Endothelial cell of umbilical vein (primary cell): ENCODE measurements around the gene TTBK1. TPM values are rescaled to one million over a fixed set of nuclear protein-coding genes. Genes with fewer than 3 reads are reported as not detected.

ENCODE experiments used
- BruUV-seq: library from RNA; stranded (reverse); fragments of 400-500 nt; replicated peaks from 2 replicates; lab custom pipeline; 2021; lab: Mats Ljungman, UMichigan
- CTCF ChIA-PET: fragments of 300-600, 350-600 bp; sonication (Branson Sonifier 250); formaldehyde crosslinking; loops from one replicate; lab custom pipeline; 2021; ENCODE audit warnings: antibody characterized with exemption, inconsistent platforms; lab: Charles Lee
- POLR2A ChIA-PET: fragments of 300-600, 350-600 bp; sonication (Branson Sonifier 250); formaldehyde crosslinking; loops from one replicate; lab custom pipeline; 2021; ENCODE audit warnings: antibody characterized with exemption, inconsistent platforms; lab: Charles Lee
- DNase-seq: peaks from one replicate; pipeline ENCODE4 v3.0.0-alpha.2; 2011; ENCODE audit warnings: low read depth, low spot score
- FAIRE-seq: peaks from 2 replicates; lab custom pipeline; 2011; peaks lifted over from hg19 to GRCh38; lab: Jason Lieb, UNC
- H2AFZ ChIP-seq: 2 replicates; pipeline ENCODE4 v1.6.0; 2012; ENCODE audit warnings: low read depth, low read length, control low read depth, inconsistent platforms
- H3K27ac ChIP-seq: 2 replicates; pipeline ENCODE4 v1.5.1; 2011; ENCODE audit warnings: low read depth, mild to moderate bottlenecking, control low read depth, low read length, moderate library complexity; ENCODE audit not compliant: insufficient read depth
- H3K27me3 ChIP-seq, 2 experiments: 2 replicates each; pipeline versions ENCODE4 v1.6.0 to v1.6.1; 2011; ENCODE audit warnings: low read length in 2 of 2, mixed read lengths in 1 of 2; ENCODE audit not compliant: control insufficient read depth in 2 of 2, insufficient read depth in 2 of 2
- H3K36me3 ChIP-seq, 2 experiments: 2 replicates in 1 of 2; 3 replicates in 1 of 2; pipeline ENCODE4 v1.5.1; 2011; ENCODE audit warnings: low read length in 2 of 2, mild to moderate bottlenecking in 1 of 2, moderate library complexity in 1 of 2; ENCODE audit not compliant: control insufficient read depth in 2 of 2, insufficient read depth in 2 of 2; ENCODE audit errors: extremely low read depth in 1 of 2
- H3K4me1 ChIP-seq: 3 replicates; pipeline ENCODE4 v1.5.1; 2011; ENCODE audit warnings: mild to moderate bottlenecking, low read length; ENCODE audit not compliant: control insufficient read depth, insufficient read depth; ENCODE audit errors: extremely low read depth
- H3K4me2 ChIP-seq: 2 replicates; pipeline ENCODE4 v1.6.1; 2011; ENCODE audit warnings: low read length, control low read depth, mixed read lengths; ENCODE audit not compliant: insufficient read depth
- H3K4me3 ChIP-seq, 3 experiments: fragments of 200-600 bp in 1 of 3; sonication (generic), shearing (Covaris generic) in 1 of 3; replicated peaks in 1 of 3; 2 replicates each; pipeline ENCODE4 v1.5.1; 2011 to 2016; ENCODE audit warnings: control low read depth in 3 of 3, low read length in 3 of 3, mild to moderate bottlenecking in 2 of 3, inconsistent platforms in 1 of 3, low read depth in 1 of 3, moderate library complexity in 1 of 3; ENCODE audit not compliant: insufficient read depth in 1 of 3
- H3K79me2 ChIP-seq: 2 replicates; pipeline ENCODE4 v1.6.0; 2012; ENCODE audit warnings: low read length, inconsistent platforms; ENCODE audit not compliant: control insufficient read depth, insufficient read depth
- H3K9ac ChIP-seq: replicated peaks from 2 replicates; pipeline ENCODE3; 2011; ENCODE audit warnings: low read length, control low read depth; ENCODE audit not compliant: insufficient read depth; ENCODE audit errors: extremely low read depth
- H3K9me1 ChIP-seq: replicated peaks from 3 replicates; pipeline ENCODE4 v1.6.0; 2011; ENCODE audit warnings: mild to moderate bottlenecking, low read length; ENCODE audit not compliant: control insufficient read depth, insufficient read depth; ENCODE audit errors: extremely low read depth
- H3K9me3 ChIP-seq: replicated peaks from 2 replicates; pipeline ENCODE4 v1.5.1; 2012; ENCODE audit warnings: low read length, inconsistent platforms; ENCODE audit not compliant: control insufficient read depth, insufficient read depth
- H4K20me1 ChIP-seq: replicated peaks from 2 replicates; pipeline ENCODE3; 2011; ENCODE audit warnings: mild to moderate bottlenecking, low read length; ENCODE audit not compliant: control insufficient read depth, insufficient read depth; ENCODE audit errors: extremely low read depth
- EZH2 ChIP-seq: IDR thresholded peaks from 2 replicates; pipeline ENCODE4 v1.6.1; 2012; ENCODE audit warnings: borderline replicate concordance, low read depth, mild to moderate bottlenecking, moderate library complexity, low read length, inconsistent platforms; ENCODE audit not compliant: severe bottlenecking
- FOS ChIP-seq: IDR thresholded peaks from 2 replicates; pipeline ENCODE4 v1.6.1; 2011; ENCODE audit warnings: mild to moderate bottlenecking, low read length, moderate library complexity, borderline replicate concordance; ENCODE audit not compliant: insufficient read depth
- GATA2 ChIP-seq: IDR thresholded peaks from 2 replicates; pipeline ENCODE4 v1.7.0; 2011; ENCODE audit warnings: low read depth, mild to moderate bottlenecking, moderate library complexity, mixed read lengths, low read length; ENCODE audit not compliant: insufficient read length, insufficient read depth
- JUN ChIP-seq: IDR thresholded peaks from 2 replicates; pipeline ENCODE4 v1.6.1; 2011; ENCODE audit warnings: borderline replicate concordance, low read depth; ENCODE audit not compliant: insufficient read length, insufficient read depth
- MYC ChIP-seq: IDR thresholded peaks from one replicate; pipeline ENCODE4 v1.6.1; 2011; ENCODE audit warnings: mild to moderate bottlenecking, low read depth, low read length
- POLR2AphosphoS5 ChIP-seq: IDR thresholded peaks from 2 replicates; pipeline ENCODE4 v1.6.1; 2012; ENCODE audit warnings: low read depth, mild to moderate bottlenecking, control low read depth, low read length, moderate library complexity; ENCODE audit not compliant: insufficient read depth
- dilution Hi-C: fragments of 300-500 bp; cut with MboI; formaldehyde crosslinking; loops from one replicate; pipeline ENCODE4 v1.15.0; 2019; ENCODE audit warnings: low sequenced_read_pairs; ENCODE audit not compliant: extremely low pct_ligation_motif_present
- intact Hi-C: fragments of 100-400 bp; cut with micrococcal nuclease; formaldehyde crosslinking; loops from one replicate; pipeline ENCODE4 v1.10.0; 2022
- polyA plus RNA-seq, 4 experiments: library from polyadenylated mRNA; depleted of rRNA in 3 of 4; stranded (reverse) in 3 of 4; unstranded in 1 of 4; fragments of >200 nt; gene quantifications; 2 replicates each; pipeline versions ENCODE4 v1.2.1 to v1.2.3, GENCODE V29; 2011 to 2012; ENCODE audit warnings: missing spikeins in 1 of 4
- total RNA-seq: library from RNA; stranded (reverse); gene quantifications from 2 replicates; pipeline ENCODE4 v1.2.3, GENCODE V29; 2021
- TF ChIP-seq, protein P1 (sequence below), 2 donors: IDR thresholded peaks; 1 replicate in 1 of 2; 2 replicates in 1 of 2; pipeline ENCODE4 v1.5.1; 2011; ENCODE audit warnings: low read length in 2 of 2, mild to moderate bottlenecking in 2 of 2, moderate library complexity in 2 of 2, control low read depth in 1 of 2, inconsistent platforms in 1 of 2, low read depth in 1 of 2; ENCODE audit not compliant: insufficient read depth in 1 of 2; ENCODE audit errors: extremely low read depth in 1 of 2

The TTBK1 gene
- total and polyA plus RNA-seq, 2 donors (not counting 3 experiments of a cell fraction or from before 2014, with no cell fraction given) = 0.06 TPM; not detected in 1

GRCh38 chr6:43243664-43244321 is 512 bp downstream of the TTBK1 start:
- Histone ChIP-seq H3K4me2 (no peak overlapping the region), H3K4me1 (peaks cover 4% of the 10 kb centered on the region), H3K79me2 (no peaks in the 10 kb centered on the region), H3K27ac (no peak overlapping the region), H3K4me3 (no peak overlapping the region), H2AFZ (no peak overlapping the region), H3K36me3 (no peaks in the 10 kb centered on the region), H3K9me3 (no peaks in the 10 kb centered on the region), H4K20me1 (no peaks in the 10 kb centered on the region), H3K9ac (no peak overlapping the region), H3K9me1 (no peaks in the 10 kb centered on the region), H3K27me3 (peaks cover 46 to 51% of the 10 kb centered on the region in 2 experiments)
- BruUV-seq = no TSS peak
- intact Hi-C loops (no loop called here), dilution Hi-C loops (no loop called here)
- POLR2A ChIA-PET = no interaction called here
- FAIRE-seq (no peak), DNase-seq (no peak)
- TF ChIP-seq POLR2AphosphoS5 = no peak
- no peak for TF ChIP-seq MYC
- TF ChIP-seq FOS = no peak
- TF ChIP-seq, protein P1, sequence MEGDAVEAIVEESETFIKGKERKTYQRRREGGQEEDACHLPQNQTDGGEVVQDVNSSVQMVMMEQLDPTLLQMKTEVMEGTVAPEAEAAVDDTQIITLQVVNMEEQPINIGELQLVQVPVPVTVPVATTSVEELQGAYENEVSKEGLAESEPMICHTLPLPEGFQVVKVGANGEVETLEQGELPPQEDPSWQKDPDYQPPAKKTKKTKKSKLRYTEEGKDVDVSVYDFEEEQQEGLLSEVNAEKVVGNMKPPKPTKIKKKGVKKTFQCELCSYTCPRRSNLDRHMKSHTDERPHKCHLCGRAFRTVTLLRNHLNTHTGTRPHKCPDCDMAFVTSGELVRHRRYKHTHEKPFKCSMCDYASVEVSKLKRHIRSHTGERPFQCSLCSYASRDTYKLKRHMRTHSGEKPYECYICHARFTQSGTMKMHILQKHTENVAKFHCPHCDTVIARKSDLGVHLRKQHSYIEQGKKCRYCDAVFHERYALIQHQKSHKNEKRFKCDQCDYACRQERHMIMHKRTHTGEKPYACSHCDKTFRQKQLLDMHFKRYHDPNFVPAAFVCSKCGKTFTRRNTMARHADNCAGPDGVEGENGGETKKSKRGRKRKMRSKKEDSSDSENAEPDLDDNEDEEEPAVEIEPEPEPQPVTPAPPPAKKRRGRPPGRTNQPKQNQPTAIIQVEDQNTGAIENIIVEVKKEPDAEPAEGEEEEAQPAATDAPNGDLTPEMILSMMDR (IDR thresholded peaks at IDR 0.05; ENCODE audit: extremely low read depth in 1 of 2, insufficient read depth in 1 of 2, low read depth in 1 of 2, low read length in 2 of 2) = no peak
- no peak for TF ChIP-seq JUN
- TF ChIP-seq EZH2 = peak; percentile 86
- no peak for TF ChIP-seq GATA2
- CTCF ChIA-PET = interaction anchor here (1.4 kb wide), 1 partner anchor 15 kb away, joined by 3 read pairs; the partner anchor contains the start of gene DNPH1
